ENCODE data around the gene DNASE1L2.

The DNASE1L2 gene

GRCh38 chr16:2236337-2237101 is at the start of gene DNASE1L2 (continued):
- TF ChIP-seq INSM2 (tag by site-specific recombination; IDR thresholded peaks at IDR 0.05) = no peak
- no peak for TF ChIP-seq YY2 (tag by site-specific recombination; IDR thresholded peaks at IDR 0.05)

GRCh38 chr16:2186505-2186904 is 49.7 kb upstream of the DNASE1L2 start:
- Histone ChIP-seq H3K9me3 (ENCODE audit: control insufficient read depth, insufficient read depth, low read depth, low read length) (no peaks in the 10 kb centered on the region), H3K27ac (ENCODE audit: extremely low read depth, low read depth, low read length) (no peak overlapping the region), H3K4me1 (ENCODE audit: control insufficient read depth, insufficient read depth, low read length) (no peaks in the 10 kb centered on the region), H3K36me3 (ENCODE audit: control insufficient read depth in 2 of 2, insufficient read depth in 1 of 2, low read length in 2 of 2) (peaks cover 0 to 16% of the 10 kb centered on the region in 2 experiments; a peak in 1 of 3 replicates), H3K4me3 (ENCODE audit: low read depth, low read length) (no peak overlapping the region)
- ChIA-PET CTCF (no interaction called here), POLR2A (interaction anchor here (1.8 kb wide), 1 partner anchor 31 kb away, joined by 5 read pairs; the partner anchor contains the start of gene TRAF7)
- TF ChIP-seq ZNF645 (tag by site-specific recombination; IDR thresholded peaks at IDR 0.05) (no peak), ZNF510 (tag by site-specific recombination; IDR thresholded peaks at IDR 0.05; ENCODE audit: insufficient replicate concordance) (no peak), GLI4 (tag by site-specific recombination; IDR thresholded peaks at IDR 0.05) (no peak), PRDM4 (tag by site-specific recombination; IDR thresholded peaks at IDR 0.05) (no peak), MEIS1 (CRISPR knock-in tag; IDR thresholded peaks at IDR 0.05; ENCODE audit: borderline replicate concordance) (no peak), CTCF (tag by site-specific recombination; IDR thresholded peaks at IDR 0.05) (no peak), ZNF37A (tag by site-specific recombination; IDR thresholded peaks at IDR 0.05) (no peak)

GRCh38 chr16:2187212-2187611 is 49.0 kb upstream of the DNASE1L2 start:
- ChIA-PET CTCF (interaction anchor here (0.5 kb wide), 1 partner anchor 39 kb away, joined by 4 read pairs; no protein-coding TSS in a partner anchor), POLR2A (interaction anchor here (0.6 to 1.8 kb wide), 3 partner anchors 22 to 249 kb away, joined by 4 to 12 read pairs (median 6); partner anchors contain the start of gene TRAF7)
- Histone ChIP-seq H3K27ac (ENCODE audit: extremely low read depth, low read depth, low read length) (no peak overlapping the region), H3K36me3 (ENCODE audit: control insufficient read depth in 2 of 2, insufficient read depth in 1 of 2, low read length in 2 of 2) (peaks cover 0 to 16% of the 10 kb centered on the region in 2 experiments; a peak in 1 of 3 replicates), H3K4me1 (ENCODE audit: control insufficient read depth, insufficient read depth, low read length) (no peaks in the 10 kb centered on the region), H3K4me3 (ENCODE audit: low read depth, low read length) (no peak overlapping the region), H3K9me3 (ENCODE audit: control insufficient read depth, insufficient read depth, low read depth, low read length) (no peaks in the 10 kb centered on the region)
- TF ChIP-seq ZBTB11 (tag by site-specific recombination; conservative IDR thresholded peaks at IDR 0.05; ENCODE audit: low read depth) = no peak
- peak; percentile 76 for TF ChIP-seq ZNF600 (tag by site-specific recombination; IDR thresholded peaks at IDR 0.05)
- no peak for TF ChIP-seq KLF1 (tag by site-specific recombination; IDR thresholded peaks at IDR 0.05)
- no peak for TF ChIP-seq GLI4 (tag by site-specific recombination; IDR thresholded peaks at IDR 0.05)

All from HEK293 (cell line).